OCI-LY3 (cell line): ENCODE measurements around the gene MCAM.

Source experiments
- CTCF ChIP-seq: fragments of 200-600, 300-600 bp; sonication (generic); IDR thresholded peaks from 2 replicates; pipeline ENCODE4 v1.5.1; 2014; ENCODE audit warnings: antibody characterized with exemption, low read length, low read depth
- EZH2phosphoT487 ChIP-seq: fragments of 200-600 bp; shearing (Covaris generic); IDR thresholded peaks from 2 replicates; pipeline ENCODE4 v1.6.1; 2018; ENCODE audit warnings: antibody characterized with exemption, mixed run types, low read depth

GRCh38 chr11:119336744-119337469 is 20.0 kb upstream of the MCAM start:
- no peak for TF ChIP-seq CTCF
- TF ChIP-seq EZH2phosphoT487: no peak
